ENCODE measurements around the gene BCAN.

BCAN gene

GRCh38 chr1:156594190-156594589 is 47.7 kb upstream of the BCAN start:
- Histone ChIP-seq H3K4ac (ENCODE audit: low read depth in 1 of 2, low read length in 2 of 2) (no peak overlapping the region), H2AFZ (ENCODE audit: low read depth, low read length) (no peak overlapping the region), H3K36me3 (ENCODE audit: control insufficient read depth in 1 of 2, insufficient read depth in 2 of 2, low read depth in 1 of 2, low read length in 2 of 2) (peaks cover 42 to 67% of the 10 kb centered on the region in 2 experiments), H3K14ac (ENCODE audit: low read length in 2 of 2) (no peak overlapping the region), H2BK120ac (ENCODE audit: low read depth, low read length) (no peak overlapping the region), H3K23ac (ENCODE audit: low read length in 2 of 2) (no peak overlapping the region), H2BK12ac (ENCODE audit: low read length in 2 of 2) (no peak overlapping the region), H3K27ac (ENCODE audit: low read length, poor library complexity, severe bottlenecking) (no peak overlapping the region), H3K4me2 (ENCODE audit: low read length, poor library complexity, severe bottlenecking) (no peak overlapping the region), H2BK5ac (ENCODE audit: low read depth, low read length, poor library complexity, severe bottlenecking) (no peak overlapping the region), H3K9me3 (ENCODE audit: control insufficient read depth, low read length) (no peaks in the 10 kb centered on the region), H3K18ac (ENCODE audit: low read depth in 1 of 2, low read length in 2 of 2) (no peak overlapping the region), H4K8ac (ENCODE audit: low read length) (no peak overlapping the region), H2BK15ac (ENCODE audit: low read depth, poor library complexity, severe bottlenecking) (no peak overlapping the region), H3K4me1 (ENCODE audit: control insufficient read depth, insufficient read depth, low read depth, low read length) (peaks cover 10% of the 10 kb centered on the region), H3K9ac (ENCODE audit: low read length) (no peak overlapping the region), H2AK5ac (ENCODE audit: low read length, severe bottlenecking) (no peak overlapping the region), H3K27me3 (ENCODE audit: control insufficient read depth in 1 of 2, insufficient read depth in 1 of 2, low read length in 2 of 2) (no peaks in the 10 kb centered on the region), H3K79me1 (replicated peaks; ENCODE audit: low read length, poor library complexity, severe bottlenecking) (peaks cover 32% of the 10 kb centered on the region), H3K4me3 (ENCODE audit: insufficient read depth in 1 of 2, low read depth in 1 of 2, low read length in 2 of 2) (no peak overlapping the region), H4K91ac (ENCODE audit: low read length) (no peak overlapping the region)
- 97% methylated on average over 3 of the region's 3 CpGs for WGBS
- DNase-seq = no peak

GRCh38 chr1:156595016-156595415 is 46.9 kb upstream of the BCAN start:
- H2AFZ ChIP-seq (ENCODE audit: low read depth, low read length) = no peak overlapping the region
- H2BK15ac ChIP-seq (ENCODE audit: low read depth, poor library complexity, severe bottlenecking) = no peak overlapping the region
- H2BK12ac ChIP-seq (ENCODE audit: low read length in 2 of 2) = no peak overlapping the region
- no peak overlapping the region for H2BK5ac ChIP-seq (ENCODE audit: low read depth, low read length, poor library complexity, severe bottlenecking)
- 99% methylated on average over 2 of the region's 2 CpGs for WGBS
- no peak overlapping the region for H3K14ac ChIP-seq (ENCODE audit: low read length in 2 of 2)
- H3K36me3 ChIP-seq (ENCODE audit: control insufficient read depth in 1 of 2, insufficient read depth in 2 of 2, low read depth in 1 of 2, low read length in 2 of 2) = peaks cover 42 to 70% of the 10 kb centered on the region in 2 experiments
- H3K23ac ChIP-seq (ENCODE audit: low read length in 2 of 2) = no peak overlapping the region
- no peaks in the 10 kb centered on the region for H3K9me3 ChIP-seq (ENCODE audit: control insufficient read depth, low read length)
- DNase-seq = no peak
- H3K18ac ChIP-seq (ENCODE audit: low read depth in 1 of 2, low read length in 2 of 2) = no peak overlapping the region
- H3K27me3 ChIP-seq (ENCODE audit: control insufficient read depth in 1 of 2, insufficient read depth in 1 of 2, low read length in 2 of 2) = no peaks in the 10 kb centered on the region
- peaks cover 33% of the 10 kb centered on the region for H3K79me1 ChIP-seq (replicated peaks; ENCODE audit: low read length, poor library complexity, severe bottlenecking)
- H2AK5ac ChIP-seq (ENCODE audit: low read length, severe bottlenecking) = no peak overlapping the region
- H3K4me2 ChIP-seq (ENCODE audit: low read length, poor library complexity, severe bottlenecking) = no peak overlapping the region
- H2BK120ac ChIP-seq (ENCODE audit: low read depth, low read length) = no peak overlapping the region
- no peak overlapping the region for H4K8ac ChIP-seq (ENCODE audit: low read length)
- H3K9ac ChIP-seq (ENCODE audit: low read length) = no peak overlapping the region
- H4K91ac ChIP-seq (ENCODE audit: low read length) = no peak overlapping the region
- H3K4me3 ChIP-seq (ENCODE audit: insufficient read depth in 1 of 2, low read depth in 1 of 2, low read length in 2 of 2) = no peak overlapping the region
- H3K4me1 ChIP-seq (ENCODE audit: control insufficient read depth, insufficient read depth, low read depth, low read length) = peaks cover 10% of the 10 kb centered on the region
- no peak overlapping the region for H3K27ac ChIP-seq (ENCODE audit: low read length, poor library complexity, severe bottlenecking)
- H3K4ac ChIP-seq (ENCODE audit: low read depth in 1 of 2, low read length in 2 of 2) = no peak overlapping the region

- H3K9me3 ChIP-seq (ENCODE audit: control insufficient read depth, low read length) = no peaks in the 10 kb centered on the region
- H3K4me2 ChIP-seq (ENCODE audit: low read length, poor library complexity, severe bottlenecking) = no peak overlapping the region
- no peak overlapping the region for H3K4me3 ChIP-seq (ENCODE audit: insufficient read depth in 1 of 2, low read depth in 1 of 2, low read length in 2 of 2)
- H3K4me1 ChIP-seq (ENCODE audit: control insufficient read depth, insufficient read depth, low read depth, low read length) = peaks cover 12% of the 10 kb centered on the region
- no peak overlapping the region for H2AFZ ChIP-seq (ENCODE audit: low read depth, low read length)
- H2AK5ac ChIP-seq (ENCODE audit: low read length, severe bottlenecking) = no peak overlapping the region
- no peak overlapping the region for H2BK5ac ChIP-seq (ENCODE audit: low read depth, low read length, poor library complexity, severe bottlenecking)
- no peak overlapping the region for H2BK12ac ChIP-seq (ENCODE audit: low read length in 2 of 2)
- no peak overlapping the region for H3K9ac ChIP-seq (ENCODE audit: low read length)
- H3K14ac ChIP-seq (ENCODE audit: low read length in 2 of 2) = no peak overlapping the region
- H3K36me3 ChIP-seq (ENCODE audit: control insufficient read depth in 1 of 2, insufficient read depth in 2 of 2, low read depth in 1 of 2, low read length in 2 of 2) = peaks cover 42 to 70% of the 10 kb centered on the region in 2 experiments
- no peaks in the 10 kb centered on the region for H3K27me3 ChIP-seq (ENCODE audit: control insufficient read depth in 1 of 2, insufficient read depth in 1 of 2, low read length in 2 of 2)
- H4K91ac ChIP-seq (ENCODE audit: low read length) = no peak overlapping the region
- no peak overlapping the region for H4K8ac ChIP-seq (ENCODE audit: low read length)
- DNase-seq = no peak
- H2BK120ac ChIP-seq (ENCODE audit: low read depth, low read length) = no peak overlapping the region
- no peak overlapping the region for H3K18ac ChIP-seq (ENCODE audit: low read depth in 1 of 2, low read length in 2 of 2)
- 96% methylated on average over 3 of the region's 3 CpGs for WGBS
- no peak overlapping the region for H3K27ac ChIP-seq (ENCODE audit: low read length, poor library complexity, severe bottlenecking)
- no peak overlapping the region for H3K4ac ChIP-seq (ENCODE audit: low read depth in 1 of 2, low read length in 2 of 2)
- no peak overlapping the region for H3K23ac ChIP-seq (ENCODE audit: low read length in 2 of 2)
- H2BK15ac ChIP-seq (ENCODE audit: low read depth, poor library complexity, severe bottlenecking) = no peak overlapping the region
- H3K79me1 ChIP-seq (replicated peaks; ENCODE audit: low read length, poor library complexity, severe bottlenecking) = peaks cover 38% of the 10 kb centered on the region
These were observed 45.5 kb upstream of the BCAN start for GRCh38 chr1:156596426-156596825.

GRCh38 chr1:156598125-156598524 is 43.8 kb upstream of the BCAN start:
- Histone ChIP-seq H3K9ac (ENCODE audit: low read length) (no peak overlapping the region), H2BK120ac (ENCODE audit: low read depth, low read length) (no peak overlapping the region), H3K36me3 (ENCODE audit: control insufficient read depth in 1 of 2, insufficient read depth in 2 of 2, low read depth in 1 of 2, low read length in 2 of 2) (peaks cover 39 to 64% of the 10 kb centered on the region in 2 experiments), H2BK15ac (ENCODE audit: low read depth, poor library complexity, severe bottlenecking) (no peak overlapping the region), H3K27me3 (ENCODE audit: control insufficient read depth in 1 of 2, insufficient read depth in 1 of 2, low read length in 2 of 2) (no peaks in the 10 kb centered on the region), H3K4me2 (ENCODE audit: low read length, poor library complexity, severe bottlenecking) (no peak overlapping the region), H3K79me1 (replicated peaks; ENCODE audit: low read length, poor library complexity, severe bottlenecking) (peaks cover 30% of the 10 kb centered on the region), H2BK12ac (ENCODE audit: low read length in 2 of 2) (no peak overlapping the region), H3K4me3 (ENCODE audit: insufficient read depth in 1 of 2, low read depth in 1 of 2, low read length in 2 of 2) (no peak overlapping the region), H3K18ac (ENCODE audit: low read depth in 1 of 2, low read length in 2 of 2) (no peak overlapping the region), H3K4ac (ENCODE audit: low read depth in 1 of 2, low read length in 2 of 2) (no peak overlapping the region), H3K23ac (ENCODE audit: low read length in 2 of 2) (no peak overlapping the region), H4K91ac (ENCODE audit: low read length) (no peak overlapping the region), H2AK5ac (ENCODE audit: low read length, severe bottlenecking) (no peak overlapping the region), H2AFZ (ENCODE audit: low read depth, low read length) (no peak overlapping the region), H3K9me3 (ENCODE audit: control insufficient read depth, low read length) (no peaks in the 10 kb centered on the region), H3K14ac (ENCODE audit: low read length in 2 of 2) (no peak overlapping the region), H3K27ac (ENCODE audit: low read length, poor library complexity, severe bottlenecking) (no peak overlapping the region), H2BK5ac (ENCODE audit: low read depth, low read length, poor library complexity, severe bottlenecking) (no peak overlapping the region), H3K4me1 (ENCODE audit: control insufficient read depth, insufficient read depth, low read depth, low read length) (peaks cover 7% of the 10 kb centered on the region), H4K8ac (ENCODE audit: low read length) (no peak overlapping the region)
- WGBS = 96% methylated on average over 5 of the region's 5 CpGs
- no peak for DNase-seq
